Caco-2 (cell line): Measurements from ENCODE around the gene NAALADL2. TPM values are rescaled to one million over a fixed set of nuclear protein-coding genes. Genes with fewer than 3 reads are reported as not detected.

Experiments used
- BruUV-seq: library from RNA; stranded (reverse); fragments of 400-500 nt; replicated peaks from 2 replicates; lab custom pipeline; 2021; lab: Mats Ljungman, UMichigan
- CTCF ChIA-PET: fragments of 300-600 bp; sonication (Branson Sonifier 250); formaldehyde crosslinking; loops from one replicate; lab custom pipeline; 2022; ENCODE audit warnings: antibody characterized with exemption; lab: Charles Lee
- POLR2A ChIA-PET: fragments of 300-600 bp; sonication (Branson Sonifier 250); formaldehyde crosslinking; loops from one replicate; lab custom pipeline; 2022; ENCODE audit warnings: antibody characterized with exemption; lab: Charles Lee
- DNase-seq, 2 experiments: peaks; one replicate each; pipeline versions ENCODE4 v3.0.0 to v3.0.0-alpha.2; 2020 to 2022
- H3K27me3 ChIP-seq: replicated peaks from 2 replicates; pipeline ENCODE4 v1.6.0; 2011; ENCODE audit warnings: low read length; ENCODE audit not compliant: control insufficient read depth, insufficient read depth
- H3K36me3 ChIP-seq: 2 replicates; pipeline ENCODE4 v1.5.1; 2011; ENCODE audit warnings: low read length; ENCODE audit not compliant: control insufficient read depth, insufficient read depth
- H3K4me1 ChIP-seq: fragments of 250-450 bp; sonication (Bioruptor Pico); 2 replicates; pipeline ENCODE4 v1.5.1; 2020; ENCODE audit warnings: mild to moderate bottlenecking
- H3K4me3 ChIP-seq: 2 replicates; pipeline ENCODE4 v1.5.1; 2011; ENCODE audit warnings: low read depth, mild to moderate bottlenecking, control low read depth, low read length
- H3K9me3 ChIP-seq: fragments of 250-450 bp; sonication (Bioruptor Pico); 2 replicates; pipeline ENCODE4 v1.5.1; 2020; ENCODE audit warnings: mild to moderate bottlenecking, moderate library complexity
- H3K27ac Mint-ChIP-seq: one replicate; pipeline ENCODE4 v1.8.0; 2022; ENCODE audit warnings: mixed read lengths; ENCODE audit not compliant: unreplicated experiment
- H3K27me3 Mint-ChIP-seq: one replicate; pipeline ENCODE4 v1.8.0; 2022; ENCODE audit warnings: mixed read lengths; ENCODE audit not compliant: insufficient read depth, unreplicated experiment
- H3K36me3 Mint-ChIP-seq: one replicate; pipeline ENCODE4 v1.8.0; 2022; ENCODE audit warnings: mild to moderate bottlenecking, mixed read lengths; ENCODE audit not compliant: insufficient read depth, unreplicated experiment
- H3K4me1 Mint-ChIP-seq: one replicate; pipeline ENCODE4 v1.8.0; 2022; ENCODE audit warnings: low read depth, mixed read lengths; ENCODE audit not compliant: unreplicated experiment
- H3K4me3 Mint-ChIP-seq: one replicate; pipeline ENCODE4 v1.8.0; 2022; ENCODE audit warnings: mild to moderate bottlenecking, moderate library complexity, mixed read lengths; ENCODE audit not compliant: unreplicated experiment
- H3K9me3 Mint-ChIP-seq: one replicate; pipeline ENCODE4 v1.8.0; 2022; ENCODE audit warnings: mixed read lengths; ENCODE audit not compliant: unreplicated experiment
- intact Hi-C: fragments of 100-400 bp; cut with micrococcal nuclease; formaldehyde crosslinking; loops from one replicate; pipeline ENCODE4 v1.10.0; 2022; ENCODE audit not compliant: unreplicated experiment
- total RNA-seq: library from RNA; stranded (reverse); gene quantifications from 2 replicates; pipeline ENCODE4 v1.2.3, GENCODE V29; 2022
- TF ChIP-seq, protein P1 (sequence below), 2 experiments: fragments of 200-600 bp in 1 of 2; IDR thresholded peaks; 1 replicate in 1 of 2; 2 replicates in 1 of 2; pipeline versions ENCODE4 v1.5.1 to v1.8.0; 2011 to 2022; ENCODE audit warnings: antibody characterized with exemption in 1 of 2, control low read depth in 1 of 2, inconsistent platforms in 1 of 2, low read depth in 1 of 2, low read length in 1 of 2, mild to moderate bottlenecking in 1 of 2, moderate library complexity in 1 of 2; ENCODE audit not compliant: insufficient read depth in 1 of 2, severe bottlenecking in 1 of 2, unreplicated experiment in 1 of 2

The NAALADL2 gene
- total RNA-seq, 1 experiment from 2014 or later, result 4.4 TPM

DNA sequence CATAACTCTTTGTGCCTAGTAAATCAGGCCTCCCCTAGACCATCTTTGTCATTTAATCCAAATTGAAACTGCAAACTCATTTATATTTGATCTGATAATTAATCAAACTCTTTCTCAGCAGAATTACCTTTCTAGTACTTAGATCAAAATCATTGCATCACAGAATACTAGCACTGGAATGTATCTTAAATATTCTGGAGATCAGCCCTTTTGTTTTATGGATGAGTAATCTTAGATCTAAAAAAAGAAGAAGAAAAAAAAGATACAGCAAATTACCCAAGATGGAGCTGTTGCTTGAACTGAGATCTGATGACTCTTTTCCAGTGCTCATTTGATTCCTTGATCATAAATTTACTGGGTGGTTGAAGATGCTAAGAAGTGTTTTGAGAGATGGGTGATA is 47.9 kb downstream of the NAALADL2 start:
- H3K27me3 ChIP-seq, result no peaks in the 10 kb centered on the region
- no peak overlapping the region for H3K4me3 Mint-ChIP-seq
- BruUV-seq, result no TSS peak
- ChIA-PET CTCF (no interaction called here), POLR2A (no interaction called here)
- H3K4me1 Mint-ChIP-seq, result no peaks in the 10 kb centered on the region
- DNase-seq, result no peak
- no peaks in the 10 kb centered on the region for H3K9me3 Mint-ChIP-seq
- TF ChIP-seq, protein P1, sequence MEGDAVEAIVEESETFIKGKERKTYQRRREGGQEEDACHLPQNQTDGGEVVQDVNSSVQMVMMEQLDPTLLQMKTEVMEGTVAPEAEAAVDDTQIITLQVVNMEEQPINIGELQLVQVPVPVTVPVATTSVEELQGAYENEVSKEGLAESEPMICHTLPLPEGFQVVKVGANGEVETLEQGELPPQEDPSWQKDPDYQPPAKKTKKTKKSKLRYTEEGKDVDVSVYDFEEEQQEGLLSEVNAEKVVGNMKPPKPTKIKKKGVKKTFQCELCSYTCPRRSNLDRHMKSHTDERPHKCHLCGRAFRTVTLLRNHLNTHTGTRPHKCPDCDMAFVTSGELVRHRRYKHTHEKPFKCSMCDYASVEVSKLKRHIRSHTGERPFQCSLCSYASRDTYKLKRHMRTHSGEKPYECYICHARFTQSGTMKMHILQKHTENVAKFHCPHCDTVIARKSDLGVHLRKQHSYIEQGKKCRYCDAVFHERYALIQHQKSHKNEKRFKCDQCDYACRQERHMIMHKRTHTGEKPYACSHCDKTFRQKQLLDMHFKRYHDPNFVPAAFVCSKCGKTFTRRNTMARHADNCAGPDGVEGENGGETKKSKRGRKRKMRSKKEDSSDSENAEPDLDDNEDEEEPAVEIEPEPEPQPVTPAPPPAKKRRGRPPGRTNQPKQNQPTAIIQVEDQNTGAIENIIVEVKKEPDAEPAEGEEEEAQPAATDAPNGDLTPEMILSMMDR (IDR thresholded peaks at IDR 0.05; ENCODE audit: insufficient read depth in 1 of 2, low read depth in 1 of 2, low read length in 1 of 2, severe bottlenecking in 1 of 2, unreplicated experiment in 1 of 2), result no peak
- H3K27ac Mint-ChIP-seq, result no peak overlapping the region
- H3K4me3 ChIP-seq, result no peak overlapping the region
- H3K4me1 ChIP-seq, result no peaks in the 10 kb centered on the region
- no peaks in the 10 kb centered on the region for H3K36me3 ChIP-seq
- intact Hi-C loops, result no loop called here
- H3K36me3 Mint-ChIP-seq, result no peaks in the 10 kb centered on the region
- no peaks in the 10 kb centered on the region for H3K9me3 ChIP-seq
- H3K27me3 Mint-ChIP-seq, result no peaks in the 10 kb centered on the region

- POLR2A ChIA-PET, result no interaction called here
These were observed 48.7 kb downstream of the NAALADL2 start for GRCh38 chr3:174907628-174908407.

GRCh38 chr3:174931473-174932353 is 72.6 kb downstream of the NAALADL2 start:
- H3K9me3 Mint-ChIP-seq, result no peaks in the 10 kb centered on the region
- H3K4me1 ChIP-seq, result no peaks in the 10 kb centered on the region

More at GRCh38 chr3:174907628-174908407, 48.7 kb downstream of the NAALADL2 start:
- H3K27me3 ChIP-seq, result no peaks in the 10 kb centered on the region
- intact Hi-C loops, result no loop called here
- Mint-ChIP-seq H3K27ac (no peak overlapping the region), H3K9me3 (no peaks in the 10 kb centered on the region), H3K4me1 (no peaks in the 10 kb centered on the region), H3K4me3 (no peak overlapping the region), H3K27me3 (no peaks in the 10 kb centered on the region), H3K36me3 (no peaks in the 10 kb centered on the region)
- no peaks in the 10 kb centered on the region for H3K36me3 ChIP-seq
- DNase-seq, result no peak
- H3K4me1 ChIP-seq, result no peaks in the 10 kb centered on the region
- no peak overlapping the region for H3K4me3 ChIP-seq
- H3K9me3 ChIP-seq, result no peaks in the 10 kb centered on the region
- BruUV-seq, result no TSS peak
- CTCF ChIA-PET, result interaction anchor here (0.6 kb wide), 1 partner anchor 1062 kb away, joined by 3 read pairs; no protein-coding TSS in a partner anchor
- TF ChIP-seq, protein P1 (IDR thresholded peaks at IDR 0.05; ENCODE audit: insufficient read depth in 1 of 2, low read depth in 1 of 2, low read length in 1 of 2, severe bottlenecking in 1 of 2, unreplicated experiment in 1 of 2), result no peak

More at GRCh38 chr3:174931473-174932353, 72.6 kb downstream of the NAALADL2 start:
- H3K9me3 ChIP-seq, result no peaks in the 10 kb centered on the region
- no peaks in the 10 kb centered on the region for H3K27me3 ChIP-seq
- ChIA-PET POLR2A (no interaction called here), CTCF (no interaction called here)
- DNase-seq, result no peak
- no peaks in the 10 kb centered on the region for H3K27me3 Mint-ChIP-seq
- H3K36me3 ChIP-seq, result no peaks in the 10 kb centered on the region
- H3K4me3 ChIP-seq, result no peak overlapping the region
- H3K4me3 Mint-ChIP-seq, result no peak overlapping the region
- H3K4me1 Mint-ChIP-seq, result no peaks in the 10 kb centered on the region
- H3K36me3 Mint-ChIP-seq, result no peaks in the 10 kb centered on the region
- BruUV-seq, result no TSS peak
- no peak overlapping the region for H3K27ac Mint-ChIP-seq
- TF ChIP-seq, protein P1 (IDR thresholded peaks at IDR 0.05; ENCODE audit: insufficient read depth in 1 of 2, low read depth in 1 of 2, low read length in 1 of 2, severe bottlenecking in 1 of 2, unreplicated experiment in 1 of 2), result no peak
- intact Hi-C loops, result no loop called here
